ENCODE data around the gene PIK3C2G.

DNA sequence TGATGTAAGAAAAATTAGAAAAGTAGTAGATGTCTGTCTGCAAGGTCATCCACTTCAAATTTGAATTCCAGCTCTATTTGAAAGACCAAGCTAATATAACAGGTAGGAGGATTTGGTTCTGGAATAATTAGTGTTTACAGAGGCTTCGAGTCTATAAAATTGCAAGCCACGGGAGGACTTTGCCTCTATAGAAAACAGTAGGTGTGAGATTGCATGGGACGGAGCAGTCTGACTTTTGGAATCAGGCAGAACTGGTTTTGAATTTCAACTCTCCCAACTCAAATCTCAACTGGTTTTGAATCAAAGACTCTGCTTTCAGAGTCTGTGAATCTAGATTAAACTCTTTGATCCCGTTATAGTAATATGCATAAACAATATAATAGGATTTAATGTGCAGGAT is 82.4 kb downstream of the PIK3C2G start:
- TF ChIP-seq CTCF (IDR thresholded peaks at IDR 0.05) (no peak), POLR2A (IDR thresholded peaks at IDR 0.05) (no peak)

All from testis (tissue), 2 donors.